WTC11 (cell line): ENCODE data around the gene PYCR2. TPM values are rescaled to one million over a fixed set of nuclear protein-coding genes. Genes with fewer than 3 reads are reported as not detected.

Source experiments
- ATAC-seq: fragments of 200-7000 bp; cut with Tn5 transposase; 2 replicates; pipeline ENCODE4 v1.10.0; 2021; ENCODE audit warnings: mild to moderate bottlenecking, moderate library complexity
- CTCF ChIA-PET: fragments of 300-600 bp; sonication (Branson Sonifier 250); formaldehyde crosslinking; loops from one replicate; lab custom pipeline; 2021; ENCODE audit warnings: antibody characterized with exemption; lab: Charles Lee
- POLR2A ChIA-PET: fragments of 350-600 bp; sonication (Branson Sonifier 250); formaldehyde crosslinking; loops from one replicate; lab custom pipeline; 2021; ENCODE audit warnings: antibody characterized with exemption; lab: Charles Lee
- DNase-seq: peaks from one replicate; pipeline ENCODE4 v3.0.0; 2021; ENCODE audit warnings: low spot score
- H3K27ac Mint-ChIP-seq: 2 replicates; pipeline ENCODE4 v1.8.0; 2021; ENCODE audit warnings: mixed read lengths
- H3K27me3 Mint-ChIP-seq: 2 replicates; pipeline ENCODE4 v1.8.0; 2021; ENCODE audit warnings: low read depth, mild to moderate bottlenecking, moderate library complexity, mixed read lengths
- H3K36me3 Mint-ChIP-seq: 2 replicates; pipeline ENCODE4 v1.8.0; 2021; ENCODE audit warnings: mixed read lengths
- H3K4me1 Mint-ChIP-seq: 2 replicates; pipeline ENCODE4 v1.8.0; 2022; ENCODE audit warnings: mixed read lengths
- H3K4me3 Mint-ChIP-seq: 2 replicates; pipeline ENCODE4 v1.8.0; 2021; ENCODE audit warnings: mild to moderate bottlenecking, moderate library complexity, mixed read lengths
- H3K9me3 Mint-ChIP-seq: 2 replicates; pipeline ENCODE4 v1.8.0; 2021; ENCODE audit warnings: mixed read lengths
- AFF4 ChIP-seq: sonication (generic); formaldehyde crosslinking; IDR thresholded peaks from 2 replicates; pipeline ENCODE4 v1.8.1; 2023; ENCODE audit warnings: mild to moderate bottlenecking, missing genetic modification reagents, borderline replicate concordance
- ATF3 ChIP-seq: sonication (generic); formaldehyde crosslinking; conservative IDR thresholded peaks from 2 replicates; pipeline ENCODE4 v1.8.1; 2022; ENCODE audit warnings: mild to moderate bottlenecking, missing genetic modification reagents
- CTCF ChIP-seq: fragments of 200-600 bp; IDR thresholded peaks from 2 replicates; pipeline ENCODE4 v1.8.0; 2022; ENCODE audit warnings: antibody characterized with exemption
- ERG ChIP-seq: fragments of 250-450 bp; sonication (Bioruptor Pico); IDR thresholded peaks from 2 replicates; pipeline ENCODE4 v1.8.0; 2021; ENCODE audit warnings: mild to moderate bottlenecking
- ETV6 ChIP-seq: sonication (generic); formaldehyde crosslinking; IDR thresholded peaks from 2 replicates; pipeline ENCODE4 v1.8.1; 2022; ENCODE audit warnings: mild to moderate bottlenecking, missing genetic modification reagents
- GABPB1 ChIP-seq: sonication (generic); formaldehyde crosslinking; IDR thresholded peaks from 2 replicates; pipeline ENCODE4 v1.8.1; 2023; ENCODE audit warnings: mild to moderate bottlenecking, missing genetic modification reagents
- GTF2I ChIP-seq: fragments of 250-450 bp; sonication (Bioruptor Pico); conservative IDR thresholded peaks from 2 replicates; pipeline ENCODE4 v1.4.0; 2021; ENCODE audit warnings: mild to moderate bottlenecking
- HMGXB4 ChIP-seq: sonication (generic); formaldehyde crosslinking; IDR thresholded peaks from 2 replicates; pipeline ENCODE4 v1.8.1; 2023; ENCODE audit warnings: mild to moderate bottlenecking, moderate library complexity, missing genetic modification reagents
- KAT7 ChIP-seq: sonication (generic); formaldehyde crosslinking; IDR thresholded peaks from 2 replicates; pipeline ENCODE4 v1.8.1; 2023; ENCODE audit warnings: missing genetic modification reagents, mild to moderate bottlenecking, borderline replicate concordance
- TEAD1 ChIP-seq: sonication (generic); formaldehyde crosslinking; IDR thresholded peaks from 2 replicates; pipeline ENCODE4 v1.8.0; 2022; ENCODE audit warnings: mild to moderate bottlenecking, missing genetic modification reagents
- TEAD4 ChIP-seq: sonication (generic); formaldehyde crosslinking; IDR thresholded peaks from 2 replicates; pipeline ENCODE4 v1.8.0; 2022; ENCODE audit warnings: mild to moderate bottlenecking, missing genetic modification reagents
- USF1 ChIP-seq: sonication (generic); formaldehyde crosslinking; IDR thresholded peaks from 2 replicates; pipeline ENCODE4 v1.8.0; 2022; ENCODE audit warnings: mild to moderate bottlenecking, missing genetic modification reagents
- ZBTB21 ChIP-seq: sonication (generic); formaldehyde crosslinking; IDR thresholded peaks from 2 replicates; pipeline ENCODE4 v1.8.1; 2023; ENCODE audit warnings: mild to moderate bottlenecking, missing genetic modification reagents, borderline replicate concordance
- ZNF138 ChIP-seq: sonication (generic); formaldehyde crosslinking; conservative IDR thresholded peaks from 2 replicates; pipeline ENCODE4 v1.8.1; 2022; ENCODE audit warnings: mild to moderate bottlenecking, moderate library complexity, missing genetic modification reagents
- ZNF281 ChIP-seq: sonication (generic); formaldehyde crosslinking; IDR thresholded peaks from 2 replicates; pipeline ENCODE4 v1.8.0; 2023; ENCODE audit warnings: mild to moderate bottlenecking, missing genetic modification reagents
- ZNF416 ChIP-seq: fragments of 250-450 bp; sonication (Bioruptor Pico); IDR thresholded peaks from 2 replicates; pipeline ENCODE4 v1.9.0; 2021; ENCODE audit warnings: mild to moderate bottlenecking, inconsistent platforms
- ZNF423 ChIP-seq: fragments of 250-450 bp; sonication (Bioruptor Pico); IDR thresholded peaks from 2 replicates; pipeline ENCODE4 v2.1.2; 2022; ENCODE audit warnings: mild to moderate bottlenecking, moderate library complexity
- ZSCAN18 ChIP-seq: fragments of 250-450 bp; sonication (Bioruptor Pico); IDR thresholded peaks from 2 replicates; pipeline ENCODE4 v2.1.2; 2022; ENCODE audit warnings: mild to moderate bottlenecking, moderate library complexity
- total RNA-seq: library from RNA; stranded (reverse); gene quantifications from 3 replicates; pipeline ENCODE4 v1.2.3, GENCODE V29; 2021

Gene PYCR2
- total RNA-seq, 1 experiment from 2014 or later, result 86.0 TPM

- TF ChIP-seq AFF4 (CRISPR knock-in tag) (no peak), ZNF423 (no peak), ZNF281 (CRISPR knock-in tag) (no peak), ERG (CRISPR knock-in tag) (no peak), GTF2I (CRISPR knock-in tag) (no peak)
Observed at GRCh38 chr1:225878282-225878681, 45.8 kb downstream of the PYCR2 start (continued).

GRCh38 chr1:225877580-225877979 lies 46.5 kb downstream of the PYCR2 start:
- no peak overlapping the region for H3K4me3 Mint-ChIP-seq
- DNase-seq (peak; percentile 72), ATAC-seq (peak; percentile 40)
- CTCF ChIA-PET, result interaction anchor here (0.6 to 7.6 kb wide), 9 partner anchors 9 to 403 kb away, joined by 3 to 94 read pairs (median 6); partner anchors contain the start of gene LEFTY1
- peaks cover 34% of the 10 kb centered on the region for H3K36me3 Mint-ChIP-seq
- H3K27me3 Mint-ChIP-seq, result no peaks in the 10 kb centered on the region
- POLR2A ChIA-PET, result no interaction called here
- peaks cover 55% of the 10 kb centered on the region for H3K4me1 Mint-ChIP-seq
- H3K9me3 Mint-ChIP-seq, result no peaks in the 10 kb centered on the region
- peak overlapping the region; percentile 70; the same call in 1 of the 2 replicates for H3K27ac Mint-ChIP-seq
- peak; percentile 47 for TF ChIP-seq CTCF
- TF ChIP-seq ZNF138 (CRISPR knock-in tag), result no peak
- TF ChIP-seq ZNF416 (CRISPR knock-in tag), result no peak
- TF ChIP-seq ZSCAN18 (CRISPR knock-in tag), result no peak
- no peak for TF ChIP-seq TEAD4 (CRISPR knock-in tag)

- DNase-seq (no peak), ATAC-seq (no peak)
- Mint-ChIP-seq H3K36me3 (peaks cover 35% of the 10 kb centered on the region), H3K9me3 (no peaks in the 10 kb centered on the region), H3K4me1 (peaks cover 56% of the 10 kb centered on the region), H3K27ac (0 out of 2 replicates have a peak overlapping the region, but pooled peaks have one; percentile 23), H3K27me3 (no peaks in the 10 kb centered on the region), H3K4me3 (no peak overlapping the region)
- CTCF ChIA-PET, result interaction anchor here (1.1 to 7.6 kb wide), 6 partner anchors 12 to 402 kb away, joined by 3 to 94 read pairs (median 10); partner anchors contain the start of gene LEFTY1
- POLR2A ChIA-PET, result no interaction called here
- no peak for TF ChIP-seq USF1 (CRISPR knock-in tag)
- TF ChIP-seq ZBTB21 (CRISPR knock-in tag), result no peak
- TF ChIP-seq ATF3 (CRISPR knock-in tag), result no peak
- no peak for TF ChIP-seq GABPB1 (CRISPR knock-in tag)
- no peak for TF ChIP-seq KAT7 (CRISPR knock-in tag)
- no peak for TF ChIP-seq HMGXB4
- no peak for TF ChIP-seq TEAD1 (CRISPR knock-in tag)
- no peak for TF ChIP-seq ZNF416 (CRISPR knock-in tag)
- no peak for TF ChIP-seq ETV6 (CRISPR knock-in tag)
Observed at GRCh38 chr1:225876900-225877510, 47.0 kb downstream of the PYCR2 start.
